GM19467 (cell line): ENCODE measurements around the gene FAM20B.

ENCODE experiments used
- ATAC-seq: cut with Tn5 transposase; IDR thresholded peaks from one replicate; pipeline ENCODE4 v1.9.1; 2021; ENCODE audit warnings: mild to moderate bottlenecking, moderate library complexity; ENCODE audit not compliant: unreplicated experiment

Gene FAM20B

DNA sequence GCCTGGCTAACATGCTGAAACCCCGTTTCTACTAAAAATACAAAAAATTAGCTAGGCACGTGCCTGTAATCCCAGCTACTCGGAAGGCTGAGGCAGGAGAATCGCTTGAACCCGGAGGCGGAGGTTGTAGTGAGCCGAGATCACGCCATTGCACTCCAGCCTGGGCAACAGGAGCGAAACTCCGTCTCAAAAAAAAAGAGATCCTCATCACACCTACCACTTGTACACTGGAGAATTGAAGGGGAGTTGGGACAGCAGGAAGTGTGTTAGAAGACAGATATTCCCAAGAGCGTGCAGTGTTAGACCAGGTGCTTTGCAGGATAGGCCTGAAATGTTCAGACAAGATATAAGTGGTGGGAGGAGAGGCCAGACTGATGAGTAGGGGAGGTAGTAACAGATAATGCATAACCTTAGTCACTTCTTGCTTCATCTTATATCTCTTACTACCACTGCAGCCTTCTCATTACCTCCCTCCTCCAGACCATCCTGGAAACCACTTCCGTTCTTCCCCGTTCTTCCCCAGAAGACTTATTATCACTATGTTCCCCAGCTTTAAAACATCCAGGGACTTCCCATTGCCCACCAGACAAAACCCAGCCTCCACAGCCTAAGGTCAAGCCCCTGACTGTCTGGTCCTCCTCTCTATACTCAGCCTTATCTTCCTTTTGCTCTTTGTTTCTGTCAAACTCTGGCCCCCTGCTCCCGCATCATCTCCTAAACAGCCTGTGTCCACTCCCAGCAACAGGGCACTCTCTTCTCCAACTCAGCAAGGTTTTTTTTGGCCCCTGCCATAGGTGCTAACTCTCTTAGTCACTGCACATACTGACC is 21.3 kb downstream of the FAM20B start:
- no peak for ATAC-seq

DNA sequence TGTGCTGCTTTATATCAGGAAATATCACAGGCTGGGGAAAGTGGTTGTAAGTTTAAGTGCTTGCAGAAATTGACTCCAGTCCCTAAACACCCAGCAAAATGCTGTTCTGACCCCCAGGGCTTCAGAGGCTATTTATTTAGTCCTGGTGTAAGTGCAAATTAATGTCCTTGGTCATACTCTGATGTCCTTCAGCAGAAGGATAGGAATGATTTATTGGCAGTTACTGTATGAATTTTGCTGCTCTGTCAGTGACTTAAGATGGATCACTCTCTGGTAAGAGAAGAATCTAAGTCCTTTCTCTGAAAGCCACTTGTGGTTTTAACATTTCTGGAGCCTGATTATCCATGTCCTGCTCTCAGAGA is 21.9 kb downstream of the FAM20B start:
- no peak for ATAC-seq

DNA sequence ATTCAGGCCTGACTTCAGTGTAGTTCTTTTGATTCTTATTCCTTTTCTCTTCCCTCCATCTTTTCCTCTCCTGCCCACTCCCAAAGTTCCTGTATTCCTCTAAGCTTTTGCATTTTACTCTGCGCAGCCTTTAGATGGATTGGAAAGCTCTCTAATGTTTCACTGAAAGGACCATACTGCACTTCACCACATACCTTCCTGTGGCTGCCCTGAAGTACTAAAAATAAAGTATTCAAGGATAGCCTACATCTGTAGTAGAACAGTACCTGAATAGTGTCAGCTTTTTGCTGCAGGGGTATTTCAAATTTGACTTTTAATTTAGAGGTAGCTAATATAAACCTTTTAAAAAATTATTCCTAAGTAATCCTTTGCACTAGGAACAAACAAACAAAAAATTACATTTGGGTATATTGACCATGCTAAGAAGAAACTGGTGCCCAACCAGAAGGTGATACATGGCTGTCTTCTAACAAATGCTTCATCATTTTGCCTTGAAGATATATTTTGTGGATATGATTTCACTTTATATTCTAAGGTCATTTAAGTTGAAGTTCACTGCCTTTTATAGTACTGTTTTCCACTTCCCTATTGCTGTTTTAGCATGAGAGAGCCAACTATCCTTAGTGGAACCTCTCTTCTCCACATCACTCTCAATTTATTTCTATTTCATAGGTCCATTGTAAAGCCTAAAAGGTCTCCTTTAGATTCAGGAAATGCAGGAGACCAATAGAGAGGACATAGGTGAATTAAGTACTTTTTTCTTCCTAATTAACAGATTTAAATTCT is 22.8 kb downstream of the FAM20B start:
- ATAC-seq, result no peak

DNA sequence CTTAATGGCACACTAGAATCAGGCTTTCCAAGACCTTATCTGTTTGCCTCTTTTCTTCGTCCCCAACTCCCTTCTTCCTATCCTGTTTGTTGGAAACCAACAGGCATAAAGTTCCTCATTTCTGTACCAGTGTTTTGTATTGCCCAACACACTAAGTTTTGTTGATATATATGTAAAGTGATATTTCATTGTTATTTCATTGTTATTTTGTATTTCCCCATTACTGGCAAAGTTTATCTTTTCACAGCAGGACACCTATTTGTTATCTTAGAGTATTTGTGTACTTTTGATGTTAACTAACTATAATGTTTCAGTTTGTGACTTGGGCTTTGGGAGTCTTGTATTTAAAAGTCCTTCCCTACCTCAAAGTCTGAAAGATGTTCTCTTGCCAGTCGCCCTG is 27.1 kb downstream of the FAM20B start:
- ATAC-seq, result no peak

DNA sequence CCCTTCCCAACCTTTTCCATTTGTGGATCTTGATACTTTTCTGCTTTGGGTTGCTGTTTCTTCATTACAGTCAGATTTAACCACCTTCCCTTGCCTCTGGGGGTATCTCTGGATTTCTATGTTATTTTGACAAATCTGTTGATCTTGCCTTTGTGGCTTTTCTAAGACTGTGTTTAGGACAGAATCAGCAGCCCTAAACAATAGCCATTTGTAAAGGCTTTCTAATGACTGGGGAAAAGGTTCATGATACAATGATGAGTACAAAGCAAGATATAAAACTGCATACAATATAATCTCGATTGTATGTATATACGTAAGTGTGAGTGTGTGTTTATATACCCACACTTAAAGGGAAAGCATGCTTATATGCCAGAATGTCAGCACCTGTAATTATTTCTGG is 27.8 kb downstream of the FAM20B start:
- ATAC-seq, result no peak

DNA sequence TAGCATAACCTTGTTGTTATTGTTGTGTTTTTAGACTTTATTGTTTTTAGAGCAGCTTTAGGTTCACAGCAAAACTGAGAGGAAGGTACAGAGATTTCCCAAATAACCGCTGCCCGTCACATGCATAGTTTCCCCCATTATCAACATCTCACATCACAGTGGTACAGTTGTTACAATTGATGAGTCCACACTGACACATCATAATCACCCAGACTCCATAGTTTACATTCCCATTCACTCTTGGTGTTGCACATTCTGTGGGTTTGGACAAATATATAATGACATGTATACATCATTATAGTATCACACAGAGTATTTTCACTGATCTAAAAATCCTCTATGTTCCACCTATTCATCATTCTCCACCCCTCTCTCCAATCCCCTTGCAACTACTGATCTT is 30.2 kb downstream of the FAM20B start:
- no peak for ATAC-seq

DNA sequence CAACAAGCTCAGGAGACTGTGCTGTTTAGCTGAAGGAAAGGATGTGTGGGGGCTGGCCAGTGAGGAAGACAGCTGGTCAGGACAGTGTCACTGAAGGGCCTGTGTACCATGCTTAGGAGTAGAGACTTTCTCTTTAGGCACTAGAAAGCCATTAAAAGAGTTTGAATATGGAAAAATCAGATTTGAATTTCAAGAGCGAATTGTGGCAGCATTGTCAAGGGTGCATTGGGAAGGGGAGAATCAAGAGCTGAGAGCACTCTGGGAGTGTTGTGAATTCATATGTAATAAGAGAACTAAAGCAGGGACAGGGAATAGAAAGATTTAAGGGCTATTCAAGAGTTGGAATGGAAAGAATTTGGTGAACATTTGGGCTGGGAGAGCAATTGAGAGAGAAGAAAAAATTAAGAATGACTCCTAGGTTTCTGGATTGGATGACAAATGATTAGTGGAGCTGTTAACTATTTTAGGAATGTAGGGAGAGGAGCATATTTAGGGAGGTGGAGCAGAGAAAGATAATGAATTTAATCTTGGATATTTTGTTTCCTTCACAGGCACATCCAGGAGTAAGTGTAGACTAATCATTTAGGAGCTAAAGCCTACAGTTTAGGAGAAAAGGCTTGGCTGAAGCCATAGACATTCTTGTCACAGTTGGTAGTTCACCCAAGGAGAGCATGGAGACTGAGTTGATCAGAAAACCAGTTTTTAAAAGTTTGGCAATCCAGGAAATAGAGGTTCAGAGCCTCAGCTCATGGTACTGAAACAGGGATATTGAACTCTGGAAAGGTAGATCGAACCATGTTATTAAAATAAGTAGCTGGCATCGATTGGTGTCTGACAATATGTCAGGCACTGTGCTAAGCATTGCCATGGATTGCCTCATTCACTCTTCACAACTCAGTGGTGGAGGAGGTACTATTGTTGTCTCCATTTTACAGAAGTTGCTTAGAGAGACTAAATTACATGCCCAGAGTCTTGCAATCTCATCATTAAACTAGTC is 33.1 kb downstream of the FAM20B start:
- no peak for ATAC-seq

DNA sequence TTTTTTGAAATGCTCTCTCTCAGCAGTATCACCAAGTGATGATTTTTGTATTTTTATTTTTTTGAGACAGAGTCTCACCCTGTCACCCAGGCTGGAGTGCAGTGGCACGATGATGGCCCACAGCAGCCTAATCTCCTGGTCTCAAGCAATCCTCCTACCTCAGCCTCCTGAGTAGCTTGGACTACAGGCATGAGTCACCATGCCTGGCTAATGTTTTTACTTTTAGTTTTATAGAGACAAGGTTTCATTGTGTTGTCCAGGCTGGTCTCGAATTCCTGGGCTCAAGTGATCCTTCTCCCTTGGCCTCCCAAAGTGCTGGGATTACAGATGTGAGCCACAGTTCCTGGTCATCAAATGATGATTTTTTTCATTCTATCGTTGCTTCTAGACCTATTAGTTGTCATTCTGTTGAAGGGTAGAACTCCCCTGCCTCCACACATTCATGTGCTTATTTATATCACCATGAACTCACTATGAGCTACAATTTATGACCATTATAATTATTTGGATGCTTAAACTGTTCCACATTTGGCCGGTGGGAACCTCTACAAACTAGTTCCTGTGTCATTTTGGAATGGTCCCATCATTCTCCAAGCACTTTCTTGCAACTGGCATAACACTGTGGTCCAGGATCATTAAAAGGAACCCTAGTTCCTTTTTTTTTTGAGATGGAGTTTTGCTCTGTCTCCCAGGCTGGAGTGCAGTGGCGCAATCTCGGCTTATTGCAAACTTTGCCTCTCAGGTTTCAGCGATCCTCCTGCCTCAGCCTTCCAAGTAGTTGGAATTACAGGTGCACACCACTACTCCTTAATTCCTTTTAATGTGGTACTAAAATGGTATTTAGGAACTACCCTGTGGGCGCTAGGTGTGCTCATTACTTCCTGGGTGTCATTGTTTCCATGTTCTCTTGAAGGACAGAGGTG is 35.9 kb downstream of the FAM20B start:
- no peak for ATAC-seq

DNA sequence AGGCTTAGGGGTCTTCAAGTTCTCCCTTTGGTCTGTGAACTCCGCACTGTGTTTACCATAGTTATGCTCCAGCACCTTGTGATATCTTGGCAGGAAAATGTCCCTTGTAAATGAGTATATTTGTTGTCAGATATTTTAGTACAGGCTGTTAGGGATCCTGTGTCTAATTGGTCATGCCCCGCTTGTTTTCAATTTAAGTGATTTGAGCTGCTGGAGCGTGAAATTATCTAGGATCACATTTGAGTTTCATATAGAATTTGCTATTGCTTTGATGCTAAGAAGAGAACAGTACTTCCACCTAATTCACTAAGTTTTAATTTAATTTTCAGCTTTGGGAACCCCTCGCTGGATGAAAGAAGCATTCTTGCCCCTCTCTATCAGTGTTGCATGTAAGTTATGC is 40.8 kb downstream of the FAM20B start:
- no peak for ATAC-seq

DNA sequence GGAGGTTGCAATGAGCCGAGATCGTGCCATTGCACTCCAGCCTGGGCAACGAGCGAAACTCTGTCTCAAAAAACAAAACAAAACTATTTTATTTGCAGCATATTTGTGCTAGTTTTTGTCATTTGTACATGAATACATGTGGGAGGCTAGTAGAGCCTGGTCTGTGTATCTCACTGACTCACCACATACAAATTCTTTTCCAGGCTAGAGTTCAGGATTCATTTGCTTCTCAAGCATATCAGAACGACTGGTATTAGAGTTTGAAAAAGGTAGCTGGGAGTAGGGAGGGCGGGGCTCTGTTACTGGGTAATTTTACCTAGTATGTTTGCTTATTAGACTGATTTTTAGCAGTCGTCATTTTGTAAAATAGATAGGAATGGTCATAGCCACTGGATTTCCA is 51.7 kb downstream of the FAM20B start:
- no peak for ATAC-seq

DNA sequence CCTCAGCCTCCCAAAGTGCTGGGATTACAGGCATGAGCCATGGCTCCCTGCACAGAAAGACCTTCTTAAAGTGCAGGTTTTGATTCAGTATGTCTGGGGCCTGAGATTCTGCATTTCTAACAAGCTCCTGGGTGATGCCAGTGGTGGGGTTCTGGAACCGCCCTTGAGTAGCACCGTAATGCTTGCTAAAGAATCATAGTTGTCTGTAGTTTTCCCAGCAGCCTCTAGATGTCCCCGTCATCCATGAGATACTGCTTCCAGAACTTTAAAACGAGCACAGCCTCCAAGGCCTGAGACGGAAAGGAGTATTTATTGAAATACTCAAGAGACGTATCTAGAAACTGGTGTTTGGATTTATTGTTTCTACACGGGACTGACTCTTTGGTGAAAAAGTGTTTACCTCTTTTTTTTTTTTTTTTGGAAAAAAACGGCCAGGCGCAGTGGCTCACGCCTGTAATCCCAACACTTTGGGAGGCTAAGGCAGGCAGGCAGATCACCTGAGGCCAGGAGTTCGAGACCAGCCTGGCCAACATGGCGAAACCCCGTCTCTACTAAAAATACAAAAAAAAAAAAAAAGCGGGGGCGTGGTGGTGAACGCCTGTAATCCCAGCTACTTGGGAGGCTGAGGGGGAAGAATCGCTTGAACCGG is 53.5 kb downstream of the FAM20B start:
- no peak for ATAC-seq

DNA sequence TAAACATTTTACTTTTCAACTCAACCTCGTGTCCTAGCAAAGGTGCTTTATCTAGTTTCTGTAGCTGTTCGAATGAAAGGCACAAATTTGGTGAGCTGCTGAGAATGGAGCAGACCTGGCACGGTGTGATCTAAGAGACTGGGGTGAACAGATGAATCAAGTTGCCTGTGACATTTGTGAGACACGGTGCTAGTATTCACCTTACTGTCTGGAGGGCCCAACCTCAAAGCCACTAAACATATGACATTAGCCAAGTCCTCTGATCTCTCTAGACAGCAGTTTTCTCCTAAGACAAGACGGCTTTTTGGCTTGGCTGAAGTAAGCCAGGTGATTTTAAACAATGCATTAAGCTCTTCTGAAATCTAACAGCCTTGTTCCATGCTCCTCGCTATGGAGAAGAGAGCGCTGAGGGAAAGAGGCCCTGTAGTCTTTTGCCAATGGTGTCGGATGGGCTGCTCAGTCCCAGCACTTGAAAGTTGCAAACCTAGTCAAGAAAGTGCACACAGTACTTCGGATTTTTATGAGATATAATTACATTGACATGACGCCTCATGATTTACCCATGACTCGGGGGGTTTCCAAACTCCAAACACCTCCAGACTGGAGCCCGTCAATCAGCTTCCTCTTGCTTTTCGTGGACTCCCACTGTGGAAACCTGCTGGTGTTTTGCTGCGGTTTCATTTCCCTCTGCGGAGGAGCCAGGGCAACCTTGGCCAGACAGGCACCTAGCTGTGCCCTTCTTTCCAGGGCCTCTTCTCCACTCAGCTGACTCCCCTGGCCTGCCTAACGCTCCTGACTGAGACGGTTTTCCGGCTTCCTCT is 55.4 kb downstream of the FAM20B start:
- peak; percentile 16 for ATAC-seq

DNA sequence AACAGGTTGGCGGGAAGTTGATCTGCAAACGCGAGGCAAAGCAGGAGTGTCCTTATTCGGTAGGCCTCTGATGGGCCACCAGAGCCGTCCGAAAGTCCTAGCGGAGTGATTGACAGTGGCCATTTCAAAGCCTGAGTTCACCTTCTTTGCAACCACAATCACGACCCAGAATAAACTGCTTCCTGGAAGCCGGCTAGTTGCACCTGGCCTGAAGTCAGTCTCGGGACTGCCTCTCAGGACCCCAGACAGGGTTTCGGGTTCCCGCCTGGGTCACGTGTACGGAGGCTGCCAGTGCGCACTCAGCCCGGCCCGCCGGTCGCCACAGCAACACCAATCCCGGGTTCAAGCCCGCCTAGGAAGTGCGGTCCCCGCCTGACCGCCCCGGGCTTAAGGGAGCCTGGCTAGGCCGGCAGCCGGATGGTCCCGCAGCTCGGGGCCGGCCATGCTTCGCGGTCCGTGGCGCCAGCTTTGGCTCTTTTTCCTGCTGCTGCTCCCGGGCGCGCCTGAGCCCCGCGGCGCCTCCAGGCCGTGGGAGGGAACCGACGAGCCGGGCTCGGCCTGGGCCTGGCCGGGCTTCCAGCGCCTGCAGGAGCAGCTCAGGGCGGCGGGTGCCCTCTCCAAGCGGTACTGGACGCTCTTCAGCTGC is 56.1 kb downstream of the FAM20B start, which contains the start of gene TOR3A:
TOR3A (plus strand) TSS at position 384 of the 646 bp plus-strand sequence; CDS start at position 443, 59 bp downstream.
- peak; percentile 89 for ATAC-seq

DNA sequence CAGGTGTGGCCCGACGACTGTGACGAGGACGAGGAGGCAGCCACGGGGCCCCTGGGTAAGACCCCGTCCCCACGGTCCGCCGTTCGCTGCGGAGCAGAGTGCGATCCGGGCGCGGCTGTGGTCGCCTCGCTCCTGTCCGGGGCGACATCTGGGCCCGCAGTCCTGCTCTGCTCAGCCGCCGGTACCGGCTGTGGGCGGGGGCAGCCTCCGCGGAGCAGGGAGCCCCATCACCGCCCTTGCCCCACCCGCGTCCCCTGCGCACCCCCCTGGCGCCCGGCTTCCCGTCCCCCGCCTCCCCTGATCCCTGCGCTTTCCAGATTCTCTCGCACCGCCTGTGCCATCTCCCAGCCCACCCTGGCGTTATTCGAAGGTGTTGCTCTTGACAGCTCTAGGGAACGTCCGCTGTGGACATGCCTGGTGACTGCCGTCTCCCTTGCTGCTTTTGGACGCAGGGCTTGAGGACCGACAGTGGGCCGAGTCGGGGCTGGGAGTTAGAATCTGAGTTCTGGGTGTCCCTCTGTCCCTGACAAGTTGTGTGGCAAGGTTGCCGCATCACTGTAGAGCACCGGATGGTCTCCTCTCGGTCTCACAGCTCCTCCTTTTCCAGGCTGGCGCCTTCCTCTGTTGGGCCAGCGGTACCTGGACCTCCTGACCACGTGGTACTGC is 56.8 kb downstream of the FAM20B start:
- ATAC-seq, result peak; percentile 14

DNA sequence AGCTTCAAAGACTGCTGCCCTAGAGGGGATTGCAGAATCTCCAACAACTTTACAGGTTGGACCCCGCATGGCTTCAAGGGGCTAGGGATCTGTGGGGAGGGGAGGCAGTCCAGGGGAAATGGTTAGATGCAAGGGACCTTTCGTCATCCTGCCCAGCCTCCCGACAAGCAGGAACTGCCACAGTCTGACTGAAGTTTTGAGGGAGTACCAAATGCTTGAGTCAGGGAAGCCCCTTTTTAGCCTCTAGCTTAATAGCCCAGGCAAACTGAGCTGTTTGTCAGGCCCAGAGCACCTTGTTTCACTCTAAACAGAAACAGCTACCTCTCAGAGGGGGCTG is 57.3 kb downstream of the FAM20B start:
- ATAC-seq, result no peak

DNA sequence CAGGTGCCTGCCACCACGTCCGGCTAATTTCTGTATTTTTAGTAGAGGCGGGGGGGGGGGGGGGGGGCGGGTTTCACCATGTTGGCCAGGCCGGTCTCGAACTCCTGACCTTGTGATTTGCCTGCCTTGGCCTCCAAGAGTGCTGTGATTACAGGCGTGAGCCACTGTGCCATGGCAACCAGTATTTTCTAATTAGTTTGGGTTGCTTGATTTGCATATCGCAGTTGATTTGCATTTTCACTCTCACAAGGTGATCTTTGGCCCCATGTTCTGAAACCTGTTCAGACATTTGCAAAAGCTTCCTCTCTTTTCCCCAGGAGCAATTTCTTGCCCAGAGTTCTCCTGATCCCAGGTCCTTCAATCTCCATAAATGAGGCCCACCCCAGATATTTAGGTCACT is 57.8 kb downstream of the FAM20B start:
- ATAC-seq, result no peak

DNA sequence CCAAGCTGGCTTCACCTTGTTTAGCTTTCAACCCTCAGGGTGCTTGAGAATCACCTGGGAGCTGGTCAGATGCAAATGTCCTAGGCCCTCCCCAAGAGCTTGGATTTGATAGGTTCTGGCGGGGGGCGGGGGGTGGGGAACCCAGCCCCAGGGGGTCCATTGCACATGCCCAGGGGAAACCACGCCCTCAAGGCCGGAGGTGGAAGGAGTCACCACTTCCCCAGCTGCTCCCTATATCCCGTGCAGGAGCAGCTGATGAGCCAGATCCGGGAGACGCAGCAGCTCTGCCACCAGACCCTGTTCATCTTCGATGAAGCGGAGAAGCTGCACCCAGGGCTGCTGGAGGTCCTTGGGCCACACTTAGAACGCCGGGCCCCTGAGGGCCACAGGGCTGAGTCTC is 62.0 kb downstream of the FAM20B start:
- ATAC-seq, result no peak
